H9 (cell line): ENCODE measurements around the gene CHD6. TPM values are rescaled to one million over a fixed set of nuclear protein-coding genes. Genes with fewer than 3 reads are reported as not detected.

ENCODE experiments used
- DNase-seq: peaks from one replicate; pipeline ENCODE4 v3.0.0-alpha.2; 2017
- H2AFZ ChIP-seq: one replicate; pipeline ENCODE4 v1.6.1; 2013; ENCODE audit warnings: mild to moderate bottlenecking, low read length, control low read depth, moderate library complexity
- H2AK5ac ChIP-seq: 2 replicates; pipeline ENCODE4 v1.6.1; 2013; ENCODE audit warnings: low read length, control low read depth, mixed read lengths; ENCODE audit not compliant: insufficient read length
- H2BK120ac ChIP-seq: one replicate; pipeline ENCODE4 v1.6.1; 2013; ENCODE audit warnings: low read depth, mild to moderate bottlenecking, low read length, control low read depth, inconsistent platforms; ENCODE audit not compliant: poor library complexity, severe bottlenecking
- H2BK12ac ChIP-seq: 2 replicates; pipeline ENCODE4 v1.6.1; 2013; ENCODE audit warnings: low read length, control low read depth, mixed read lengths, low read depth; ENCODE audit not compliant: insufficient read length
- H2BK15ac ChIP-seq: 2 replicates; pipeline ENCODE4 v1.6.1; 2013; ENCODE audit warnings: low read depth, low read length, control low read depth
- H2BK20ac ChIP-seq: one replicate; pipeline ENCODE4 v1.6.1; 2013; ENCODE audit warnings: low read depth, mild to moderate bottlenecking, low read length, control low read depth, inconsistent platforms; ENCODE audit not compliant: poor library complexity, severe bottlenecking
- H2BK5ac ChIP-seq: 2 replicates; pipeline ENCODE4 v1.6.1; 2013; ENCODE audit warnings: low read length, control low read depth, mixed read lengths; ENCODE audit not compliant: insufficient read length
- H3K14ac ChIP-seq: 2 replicates; pipeline ENCODE4 v1.6.1; 2013; ENCODE audit warnings: low read length, control low read depth; ENCODE audit not compliant: insufficient read depth
- H3K18ac ChIP-seq: 2 replicates; pipeline ENCODE4 v1.6.1; 2013; ENCODE audit warnings: low read depth, mild to moderate bottlenecking, mixed read lengths, low read length, control low read depth; ENCODE audit not compliant: insufficient read length
- H3K23ac ChIP-seq: 2 replicates; pipeline ENCODE4 v1.6.1; 2013; ENCODE audit warnings: low read length, control low read depth, mixed read lengths, low read depth; ENCODE audit not compliant: insufficient read length
- H3K23me2 ChIP-seq: 2 replicates; pipeline ENCODE4 v1.6.1; 2013; ENCODE audit warnings: low read depth, mild to moderate bottlenecking, mixed read lengths, low read length, control low read depth; ENCODE audit not compliant: insufficient read length, poor library complexity, severe bottlenecking
- H3K27ac ChIP-seq: 2 replicates; pipeline ENCODE4 v1.5.1; 2013; ENCODE audit warnings: low read length, control low read depth, mixed read lengths, low read depth; ENCODE audit not compliant: insufficient read length
- H3K27me3 ChIP-seq: 2 replicates; pipeline ENCODE4 v1.6.1; 2013; ENCODE audit warnings: low read length, control low read depth, inconsistent platforms; ENCODE audit not compliant: insufficient read depth
- H3K4ac ChIP-seq: 2 replicates; pipeline ENCODE4 v1.6.1; 2013; ENCODE audit warnings: low read depth, mild to moderate bottlenecking, control low read depth, inconsistent platforms, low read length, moderate library complexity
- H3K4me1 ChIP-seq: 2 replicates; pipeline ENCODE4 v1.6.1; 2013; ENCODE audit warnings: low read length, control low read depth, inconsistent platforms; ENCODE audit not compliant: insufficient read depth
- H3K4me2 ChIP-seq: 2 replicates; pipeline ENCODE4 v1.6.1; 2013; ENCODE audit warnings: low read length, control low read depth, mixed read lengths; ENCODE audit not compliant: insufficient read length, insufficient read depth
- H3K56ac ChIP-seq: 2 replicates; pipeline ENCODE4 v1.6.1; 2013; ENCODE audit warnings: low read depth, mild to moderate bottlenecking, mixed read lengths, low read length, control low read depth; ENCODE audit not compliant: insufficient read length
- H3K79me1 ChIP-seq: 2 replicates; pipeline ENCODE4 v1.6.1; 2013; ENCODE audit warnings: low read depth, mild to moderate bottlenecking, moderate library complexity, low read length, control low read depth, inconsistent platforms; ENCODE audit not compliant: insufficient read depth, poor library complexity, severe bottlenecking
- H3K79me2 ChIP-seq: 2 replicates; pipeline ENCODE4 v1.6.1; 2013; ENCODE audit warnings: low read length, control low read depth, inconsistent platforms; ENCODE audit not compliant: insufficient read depth
- H3K9ac ChIP-seq: 2 replicates; pipeline ENCODE4 v1.6.1; 2013; ENCODE audit warnings: low read length, control low read depth, mixed read lengths; ENCODE audit not compliant: insufficient read length; ENCODE audit errors: extremely low read depth
- H3K9me3 ChIP-seq: one replicate; pipeline ENCODE4 v1.6.1; 2013; ENCODE audit warnings: low read depth, low read length, inconsistent platforms; ENCODE audit not compliant: control insufficient read depth
- H3T11ph ChIP-seq: one replicate; pipeline ENCODE4 v1.6.1; 2013; ENCODE audit warnings: mild to moderate bottlenecking, low read length, control low read depth, inconsistent platforms
- H4K20me1 ChIP-seq: one replicate; pipeline ENCODE4 v1.6.1; 2013; ENCODE audit not compliant: control insufficient read depth, insufficient read length, insufficient read depth
- H4K5ac ChIP-seq: 2 replicates; pipeline ENCODE4 v1.6.1; 2013; ENCODE audit warnings: low read depth, mild to moderate bottlenecking, mixed read lengths, low read length, control low read depth; ENCODE audit not compliant: insufficient read length
- H4K8ac ChIP-seq: replicated peaks from 2 replicates; pipeline ENCODE4 v1.6.1; 2013; ENCODE audit warnings: low read length, control low read depth, mixed read lengths, low read depth; ENCODE audit not compliant: insufficient read length
- H4K91ac ChIP-seq: 2 replicates; pipeline ENCODE4 v1.6.1; 2013; ENCODE audit warnings: low read depth, mild to moderate bottlenecking, moderate library complexity, mixed read lengths, low read length, control low read depth; ENCODE audit not compliant: insufficient read length
- H3K27ac Mint-ChIP-seq, 3 experiments: 2 replicates in 2 of 3; 3 replicates in 1 of 3; pipeline ENCODE4 v1.8.0; 2020 to 2021; ENCODE audit warnings: mixed read lengths in 3 of 3, mild to moderate bottlenecking in 1 of 3, moderate library complexity in 1 of 3
- H3K27me3 Mint-ChIP-seq: 2 replicates; pipeline ENCODE4 v1.8.0; 2021; ENCODE audit warnings: low read depth, mild to moderate bottlenecking, moderate library complexity, mixed read lengths
- H3K36me3 Mint-ChIP-seq, 3 experiments: 2 replicates in 2 of 3; 3 replicates in 1 of 3; pipeline ENCODE4 v1.8.0; 2020 to 2021; ENCODE audit warnings: low read depth in 3 of 3, mixed read lengths in 3 of 3; ENCODE audit not compliant: insufficient read depth in 1 of 3
- H3K4me1 Mint-ChIP-seq, 2 experiments: 2 replicates each; pipeline ENCODE4 v1.8.0; 2020; ENCODE audit warnings: mixed read lengths in 2 of 2
- H3K4me3 Mint-ChIP-seq, 2 experiments: 2 replicates in 1 of 2; 3 replicates in 1 of 2; pipeline ENCODE4 v1.8.0; 2020 to 2021; ENCODE audit warnings: mild to moderate bottlenecking in 2 of 2, mixed read lengths in 2 of 2, moderate library complexity in 1 of 2
- H3K9me3 Mint-ChIP-seq, 2 experiments: 2 replicates in 1 of 2; 3 replicates in 1 of 2; pipeline ENCODE4 v1.8.0; 2020; ENCODE audit warnings: mild to moderate bottlenecking in 2 of 2, mixed read lengths in 2 of 2, moderate library complexity in 1 of 2
- WGBS: extraction: QIAGEN DNeasy Blood & Tissue Kit; methylation state at CpG from one replicate; pipeline ENCODE4 v1.1.7; 2013; ENCODE audit warnings: missing lambda C conversion rate, low lambda C conversion rate, mixed read lengths; ENCODE audit not compliant: insufficient read length; ENCODE audit errors: extremely low coverage; 5-methylcytosine and 5-hydroxymethylcytosine counted together
- total RNA-seq: library from RNA; stranded (reverse); gene quantifications from 2 replicates; pipeline ENCODE4 v1.2.1, GENCODE V29; 2021
- TF ChIP-seq, protein P1 (sequence below): fragments of 200-600 bp; sonication (generic); conservative IDR thresholded peaks from 3 replicates; pipeline ENCODE4 v1.8.0; 2021; ENCODE audit warnings: antibody characterized with exemption, mild to moderate bottlenecking

Gene CHD6
- total RNA-seq, 1 experiment from 2014 or later: 51.5 TPM

DNA sequence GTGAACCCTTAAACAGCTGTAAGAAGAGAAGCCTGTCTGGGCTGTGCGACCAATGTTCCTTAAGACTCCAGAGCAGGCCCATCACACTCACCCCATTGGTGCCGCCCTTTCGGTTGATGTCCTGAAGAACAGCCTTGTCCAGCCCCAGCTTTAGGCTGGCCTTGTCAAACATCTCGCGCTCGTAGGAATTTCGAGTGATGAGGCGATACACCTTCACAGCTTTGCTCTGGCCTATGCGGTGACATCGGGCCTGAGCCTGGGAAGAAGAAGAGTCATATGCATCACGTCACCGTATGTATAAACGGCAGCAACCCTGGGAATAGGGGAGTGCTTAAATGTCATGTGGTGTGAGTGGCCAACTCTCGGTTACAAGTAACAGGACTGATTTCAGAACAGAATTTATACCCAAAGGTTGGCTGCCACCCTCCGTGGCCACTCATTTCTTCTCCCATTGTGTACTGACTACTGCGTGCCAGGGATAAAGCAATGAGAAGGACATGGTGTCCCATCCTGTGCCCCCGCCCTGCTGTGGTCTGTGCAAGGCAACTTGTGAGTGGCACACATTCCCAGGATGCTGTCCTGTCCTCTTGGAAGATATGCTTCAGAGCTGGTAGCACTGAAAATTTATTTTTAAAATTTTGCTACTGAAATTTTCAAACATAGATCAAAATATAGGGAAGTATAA, 160.9 kb downstream of the CHD6 start:
- H3K4me3 Mint-ChIP-seq: no peak overlapping the region
- H4K5ac ChIP-seq: no peak overlapping the region
- H3K9me3 Mint-ChIP-seq: peaks cover 16 to 17% of the 10 kb centered on the region in 2 experiments
- no CpG with 5 or more reads among the region's 17 CpGs for WGBS
- no peak overlapping the region for H2BK5ac ChIP-seq
- no peak overlapping the region for H4K8ac ChIP-seq
- no peak overlapping the region for H3K4ac ChIP-seq
- H3K4me2 ChIP-seq: no peak overlapping the region
- no peak for DNase-seq
- no peak overlapping the region for H2BK15ac ChIP-seq
- no peak overlapping the region for H2AFZ ChIP-seq
- peaks cover 47 to 87% (median 82%) of the 10 kb centered on the region in 3 experiments for H3K36me3 Mint-ChIP-seq
- TF ChIP-seq, protein P1, sequence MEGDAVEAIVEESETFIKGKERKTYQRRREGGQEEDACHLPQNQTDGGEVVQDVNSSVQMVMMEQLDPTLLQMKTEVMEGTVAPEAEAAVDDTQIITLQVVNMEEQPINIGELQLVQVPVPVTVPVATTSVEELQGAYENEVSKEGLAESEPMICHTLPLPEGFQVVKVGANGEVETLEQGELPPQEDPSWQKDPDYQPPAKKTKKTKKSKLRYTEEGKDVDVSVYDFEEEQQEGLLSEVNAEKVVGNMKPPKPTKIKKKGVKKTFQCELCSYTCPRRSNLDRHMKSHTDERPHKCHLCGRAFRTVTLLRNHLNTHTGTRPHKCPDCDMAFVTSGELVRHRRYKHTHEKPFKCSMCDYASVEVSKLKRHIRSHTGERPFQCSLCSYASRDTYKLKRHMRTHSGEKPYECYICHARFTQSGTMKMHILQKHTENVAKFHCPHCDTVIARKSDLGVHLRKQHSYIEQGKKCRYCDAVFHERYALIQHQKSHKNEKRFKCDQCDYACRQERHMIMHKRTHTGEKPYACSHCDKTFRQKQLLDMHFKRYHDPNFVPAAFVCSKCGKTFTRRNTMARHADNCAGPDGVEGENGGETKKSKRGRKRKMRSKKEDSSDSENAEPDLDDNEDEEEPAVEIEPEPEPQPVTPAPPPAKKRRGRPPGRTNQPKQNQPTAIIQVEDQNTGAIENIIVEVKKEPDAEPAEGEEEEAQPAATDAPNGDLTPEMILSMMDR: no peak
- H3K79me2 ChIP-seq: no peaks in the 10 kb centered on the region
- no peak overlapping the region for H2AK5ac ChIP-seq
- no peaks in the 10 kb centered on the region for H4K20me1 ChIP-seq
- no peaks in the 10 kb centered on the region for H3K27me3 Mint-ChIP-seq
- H2BK12ac ChIP-seq: no peak overlapping the region
- H3K9ac ChIP-seq: no peak overlapping the region
- H3K23ac ChIP-seq: no peak overlapping the region
- no peak overlapping the region for H2BK120ac ChIP-seq
- no peaks in the 10 kb centered on the region for H3K4me1 Mint-ChIP-seq
- no peak overlapping the region for H3K14ac ChIP-seq
- H3K9me3 ChIP-seq: peaks cover 8% of the 10 kb centered on the region
- H3K27ac ChIP-seq: no peak overlapping the region
- no peaks in the 10 kb centered on the region for H3K4me1 ChIP-seq
- no peaks in the 10 kb centered on the region for H3K23me2 ChIP-seq
- H3K27me3 ChIP-seq: no peaks in the 10 kb centered on the region
- H3K27ac Mint-ChIP-seq: peak overlapping the region in 1 of 3 experiments; percentile 30; a peak in 1 of 7 replicates
- H3K18ac ChIP-seq: no peak overlapping the region
- no peak overlapping the region for H2BK20ac ChIP-seq
- no peak overlapping the region for H3T11ph ChIP-seq
- no peak overlapping the region for H3K56ac ChIP-seq
- no peak overlapping the region for H4K91ac ChIP-seq
- no peaks in the 10 kb centered on the region for H3K79me1 ChIP-seq
